SH-SY5Y (cell line): ENCODE data around the gene NPLOC4.

ENCODE experiments used
- GATA2 ChIP-seq: IDR thresholded peaks from 2 replicates; pipeline ENCODE4 v1.6.1; 2011; ENCODE audit warnings: mild to moderate bottlenecking, low read depth, low read length
- GATA3 ChIP-seq: IDR thresholded peaks from 2 replicates; pipeline ENCODE4 v1.6.1; 2011; ENCODE audit warnings: low read depth, mild to moderate bottlenecking, low read length, moderate library complexity

NPLOC4 gene

DNA sequence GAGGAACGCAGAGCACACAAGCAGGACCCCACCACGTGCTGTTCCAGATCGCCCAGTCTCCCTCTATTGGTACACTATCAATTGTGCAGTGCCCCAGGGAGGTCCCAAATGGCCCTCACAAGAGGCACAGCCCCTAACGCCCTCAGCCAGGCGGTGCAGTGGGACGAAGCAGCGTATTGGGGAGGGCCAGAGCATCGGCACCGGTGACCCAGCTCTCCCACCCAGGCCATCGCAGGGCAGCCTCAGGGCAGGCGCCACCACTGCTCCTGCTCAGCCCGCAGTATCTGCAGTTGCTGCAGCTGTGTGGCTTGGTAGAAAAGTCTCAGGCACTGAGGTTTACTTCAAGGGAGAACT, 78.8 kb downstream of the NPLOC4 start:
- TF ChIP-seq GATA3 = no peak
- TF ChIP-seq GATA2 = no peak

DNA sequence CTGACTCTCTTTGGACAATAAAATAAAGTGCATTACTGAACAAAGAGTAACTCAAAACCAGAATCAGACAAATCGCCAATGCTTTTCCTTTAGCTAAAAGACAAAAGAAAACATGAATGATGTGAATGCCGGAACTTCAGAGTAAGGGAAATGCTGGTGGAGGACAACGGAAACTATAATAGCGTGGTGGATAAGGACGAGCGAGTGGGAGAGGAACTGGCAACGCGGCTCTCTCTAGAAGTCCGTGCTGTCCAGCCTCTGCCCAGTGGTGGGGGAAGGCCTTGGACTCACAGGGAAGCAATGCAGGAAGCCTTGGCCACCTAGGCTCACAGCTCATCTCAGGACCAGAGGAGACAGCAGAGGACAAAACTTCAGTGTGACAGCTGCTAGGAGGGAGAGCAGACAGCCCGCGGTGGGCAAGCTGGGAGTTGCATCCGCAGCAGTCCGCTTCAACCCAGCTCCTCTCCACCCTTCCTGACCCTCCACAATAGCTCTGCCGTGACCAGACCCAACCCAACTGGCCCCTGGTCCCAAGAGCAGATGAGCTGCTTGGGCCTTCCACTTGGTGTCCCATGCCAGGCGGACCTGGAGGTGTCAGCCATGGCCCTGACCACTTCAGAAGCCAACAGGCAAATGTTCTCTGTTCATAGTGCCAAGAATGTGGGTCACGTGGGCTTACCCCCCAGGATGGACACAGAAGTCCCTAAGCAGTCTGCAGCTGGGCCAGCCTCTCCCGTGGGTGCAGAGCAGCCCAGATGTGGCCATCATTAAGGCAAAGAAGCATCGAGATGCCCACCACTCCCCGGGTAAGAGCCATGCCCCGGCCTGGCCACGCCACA, 79.4 kb downstream of the NPLOC4 start:
- TF ChIP-seq GATA2 (no peak), GATA3 (no peak)

DNA sequence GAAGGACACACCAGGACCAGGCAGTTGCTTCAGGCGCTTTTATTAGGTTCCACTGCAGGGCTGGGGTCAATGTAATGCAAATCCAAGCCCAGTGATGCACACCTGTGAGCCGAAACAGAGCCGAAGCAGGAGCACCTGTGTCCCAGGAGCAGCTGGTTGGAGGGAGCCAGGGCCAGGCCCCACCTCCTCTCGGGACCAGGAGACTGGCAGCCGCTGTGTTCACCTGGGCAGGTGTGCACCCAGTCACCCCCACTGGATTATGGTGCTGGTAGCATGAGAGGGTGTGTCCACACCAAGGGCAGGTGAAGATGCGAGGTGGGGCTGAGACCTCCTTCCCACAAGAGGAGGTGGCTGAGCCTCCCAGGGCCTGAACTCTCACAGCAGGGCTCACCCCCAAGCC, 80.0 kb downstream of the NPLOC4 start:
- TF ChIP-seq GATA3 (no peak), GATA2 (no peak)

DNA sequence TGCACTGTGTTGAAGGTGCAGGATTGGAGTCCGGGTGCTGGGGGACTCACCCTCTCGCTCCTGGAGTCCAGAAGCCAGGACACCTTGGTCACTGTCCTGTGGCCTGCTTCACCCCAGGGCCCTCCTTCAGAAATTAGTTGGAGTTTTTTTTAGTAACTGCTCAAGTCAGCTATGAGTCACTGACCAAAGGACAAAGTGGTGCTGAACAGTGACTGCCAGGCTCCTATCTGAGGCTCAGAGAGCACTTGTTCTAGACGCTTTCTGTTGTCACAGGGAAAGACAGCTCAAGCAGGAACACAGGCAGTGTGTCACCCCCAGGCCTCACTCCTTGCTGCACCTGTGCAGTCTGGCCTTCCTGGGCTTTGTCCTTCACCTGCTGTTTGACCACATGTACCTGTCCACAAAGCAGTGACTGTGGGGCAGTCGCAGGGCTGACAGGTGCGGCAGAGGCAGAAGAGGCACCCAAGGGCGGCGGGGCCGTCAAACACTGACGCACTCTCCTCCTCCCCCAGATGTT, 80.7 kb downstream of the NPLOC4 start:
- TF ChIP-seq GATA3 (no peak), GATA2 (no peak)

DNA sequence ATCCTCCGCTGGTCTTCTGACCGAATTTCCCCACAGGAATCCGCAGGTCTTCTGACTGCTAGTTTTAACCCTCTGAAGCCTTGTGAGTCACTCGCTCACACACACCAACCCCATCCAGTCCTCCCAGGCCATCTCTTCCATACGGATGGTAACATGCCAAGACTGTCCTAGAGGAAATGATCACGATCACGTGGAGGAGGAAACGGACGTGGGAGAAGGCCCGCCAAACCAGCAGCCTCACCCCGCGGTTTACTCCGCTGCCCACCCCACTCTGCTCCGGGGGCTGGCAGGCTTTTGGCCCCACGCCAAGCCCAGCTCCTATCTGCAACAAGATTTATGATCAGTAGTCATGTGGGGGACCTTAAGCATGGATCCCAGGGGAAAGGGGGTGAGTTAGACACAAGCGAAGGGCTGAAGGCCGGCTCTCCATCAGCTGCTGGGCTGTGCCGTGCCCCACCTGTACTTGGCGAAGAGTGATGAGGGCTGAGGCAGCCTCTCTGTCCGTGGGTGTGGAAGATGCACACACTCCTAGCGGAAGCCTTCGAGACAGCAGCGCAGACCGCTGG, 83.2 kb downstream of the NPLOC4 start:
- TF ChIP-seq GATA3 (no peak), GATA2 (no peak)

DNA sequence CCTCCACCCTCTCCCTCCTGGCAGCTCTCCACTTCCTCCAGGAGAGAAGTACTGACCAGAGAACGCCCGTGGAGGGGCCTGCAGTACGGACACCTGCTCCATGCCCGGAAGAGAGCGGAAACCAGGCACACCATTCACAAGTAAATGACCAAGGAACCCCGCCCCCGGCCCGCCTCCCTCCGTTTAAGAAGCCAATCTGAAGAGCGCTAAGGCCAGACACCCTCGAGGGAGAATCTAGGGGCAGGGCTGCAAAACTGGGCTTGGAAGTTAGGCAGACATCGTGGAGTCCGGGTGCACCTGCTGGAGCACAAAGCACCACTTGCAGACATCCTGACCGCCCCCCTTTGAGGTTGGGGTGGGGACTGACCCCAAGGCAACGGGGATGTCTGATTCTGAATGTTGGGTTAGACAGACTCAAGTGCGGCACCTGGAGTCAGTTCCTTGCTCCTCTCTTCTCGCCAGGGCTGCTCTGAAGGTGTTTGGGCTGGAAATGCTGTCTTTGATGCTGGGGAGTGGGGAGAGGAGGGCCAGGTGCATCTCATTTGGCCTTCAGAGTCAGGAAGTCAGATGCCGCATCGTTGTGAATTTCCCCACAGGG, 83.8 kb downstream of the NPLOC4 start:
- TF ChIP-seq GATA3 (no peak), GATA2 (no peak)

DNA sequence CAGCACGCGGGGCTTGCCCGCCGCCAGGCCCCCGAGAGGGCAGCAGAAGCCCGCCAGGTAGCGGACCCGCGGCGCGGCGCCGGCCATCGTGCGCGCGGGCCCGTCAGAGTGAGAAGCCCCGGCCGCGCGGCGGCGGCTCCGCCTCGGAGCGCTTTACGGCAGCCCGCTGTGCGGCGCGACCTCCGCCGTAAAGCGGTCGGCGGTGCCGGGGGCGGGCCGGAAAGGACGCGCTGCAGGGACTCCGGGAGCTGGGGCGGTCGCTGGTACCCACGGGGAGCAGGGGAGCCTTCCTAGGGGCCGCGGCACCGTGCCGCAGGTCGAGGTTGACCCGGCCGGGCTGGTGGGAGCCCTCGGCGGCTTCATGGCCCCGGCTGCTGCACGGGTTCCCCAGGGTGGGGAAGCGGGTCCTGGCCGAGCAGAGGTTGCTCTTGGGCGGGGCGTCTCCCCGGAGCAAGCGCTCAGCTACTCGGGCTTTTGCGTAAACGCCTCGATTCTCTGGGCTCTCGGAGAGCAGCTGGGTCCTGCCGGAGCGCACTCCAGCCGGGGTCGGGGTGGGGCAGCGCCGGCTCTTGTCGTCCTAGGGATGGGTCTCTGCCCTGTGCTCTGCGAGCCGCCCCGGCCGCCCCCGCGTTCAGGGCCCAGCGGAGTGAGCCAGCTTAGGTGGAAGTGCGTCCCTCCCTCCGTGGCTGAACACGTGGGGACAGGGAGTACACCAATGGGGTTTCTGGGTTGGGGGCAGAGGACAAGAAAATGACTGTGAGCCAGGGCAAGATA, 84.5 kb downstream of the NPLOC4 start, which contains the start of gene FAAP100:
Gene FAAP100, minus strand, starts transcription at position 110 of the 774 bp plus-strand sequence. Its CDS starts 23 bp downstream, at position 87.
- TF ChIP-seq GATA3 (no peak), GATA2 (no peak)

DNA sequence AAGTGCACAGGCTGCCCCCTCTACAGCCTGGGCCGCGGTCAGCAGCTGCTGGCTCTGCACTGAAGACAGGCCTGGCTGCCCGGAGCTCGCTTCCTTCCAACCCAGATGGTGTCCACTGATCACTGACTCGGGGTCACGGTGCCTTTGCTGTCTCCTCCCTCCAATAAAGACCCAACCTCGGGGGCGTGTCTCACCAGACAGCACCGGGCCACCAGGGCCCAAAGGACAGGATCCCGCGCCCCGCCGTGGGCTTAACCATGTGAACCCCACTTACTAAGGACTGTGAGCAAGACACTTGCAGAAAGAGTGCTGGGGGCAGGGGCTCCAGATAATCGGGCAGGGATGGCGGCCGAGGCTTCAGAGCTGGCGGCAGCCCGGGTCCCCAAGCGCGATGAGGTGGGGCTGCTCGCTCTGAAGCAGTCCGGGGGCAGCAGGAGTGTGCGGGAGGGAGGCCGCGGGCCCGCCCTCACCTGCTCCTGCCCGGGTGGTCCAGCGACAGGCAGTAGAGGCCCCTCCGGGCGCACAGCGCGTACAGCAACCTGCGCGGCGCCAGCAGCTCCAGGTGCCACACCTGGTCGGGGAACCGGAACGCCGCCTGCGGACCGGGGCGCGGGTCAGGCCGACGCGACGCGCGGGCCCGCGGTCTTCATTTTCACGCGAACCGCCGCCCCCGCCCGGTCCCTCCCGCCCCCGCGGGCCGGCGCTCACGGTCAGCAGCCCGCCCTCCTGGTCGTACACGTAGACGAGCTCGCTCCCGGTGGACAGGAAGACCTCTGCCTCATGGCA, 85.3 kb downstream of the NPLOC4 start:
- TF ChIP-seq GATA3 (no peak), GATA2 (no peak)

DNA sequence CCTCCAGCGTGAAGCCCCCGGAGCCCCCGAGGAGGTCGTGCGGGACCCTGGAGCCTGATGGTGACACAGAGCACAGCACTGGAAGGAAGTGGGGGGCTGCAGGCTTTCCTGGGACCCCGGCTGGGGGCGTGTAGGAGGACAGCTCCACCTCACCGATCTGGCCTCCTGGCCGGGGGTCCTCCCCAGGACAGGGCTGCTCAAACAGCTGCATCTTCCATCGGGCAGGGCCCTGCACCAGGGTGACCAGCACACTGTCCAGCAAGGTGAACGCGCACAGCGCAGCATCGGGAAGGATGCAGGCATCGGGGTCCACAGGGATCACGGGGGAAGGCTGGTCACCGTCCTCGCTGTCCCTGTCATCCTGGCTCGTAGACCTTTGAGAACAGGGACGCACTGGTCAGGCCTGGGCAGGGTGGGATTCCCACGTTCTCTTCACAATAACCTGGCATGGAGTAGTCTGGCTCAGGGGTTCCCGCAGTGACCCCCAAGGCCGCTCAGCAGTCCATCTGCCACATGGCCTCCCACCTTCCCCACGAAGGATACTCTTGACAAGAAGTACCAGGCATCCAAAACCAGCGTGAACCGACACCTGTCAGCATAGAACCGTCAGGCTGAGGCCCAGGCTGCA, 86.0 kb downstream of the NPLOC4 start:
- TF ChIP-seq GATA2 (no peak), GATA3 (no peak)

DNA sequence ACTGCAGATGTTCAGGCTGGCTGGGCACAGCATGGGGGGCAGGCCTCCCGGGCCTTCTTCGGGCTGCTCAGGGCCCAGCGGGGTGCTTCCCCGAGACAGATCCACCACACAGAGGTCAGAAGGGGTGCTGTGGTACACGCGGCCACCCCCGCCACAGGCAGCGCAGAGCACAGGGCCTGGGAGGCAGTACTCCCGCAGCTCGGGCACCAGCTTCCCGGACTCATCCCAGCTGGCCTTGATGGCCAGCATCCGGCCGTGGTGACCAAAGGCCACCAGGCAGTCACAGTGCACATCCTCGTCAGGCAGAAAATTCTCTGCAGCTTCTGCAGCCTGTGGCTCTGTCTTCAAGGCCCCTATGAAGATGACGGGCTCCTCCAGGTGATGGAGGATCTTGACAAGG, 86.6 kb downstream of the NPLOC4 start:
- no peak for TF ChIP-seq GATA2

DNA sequence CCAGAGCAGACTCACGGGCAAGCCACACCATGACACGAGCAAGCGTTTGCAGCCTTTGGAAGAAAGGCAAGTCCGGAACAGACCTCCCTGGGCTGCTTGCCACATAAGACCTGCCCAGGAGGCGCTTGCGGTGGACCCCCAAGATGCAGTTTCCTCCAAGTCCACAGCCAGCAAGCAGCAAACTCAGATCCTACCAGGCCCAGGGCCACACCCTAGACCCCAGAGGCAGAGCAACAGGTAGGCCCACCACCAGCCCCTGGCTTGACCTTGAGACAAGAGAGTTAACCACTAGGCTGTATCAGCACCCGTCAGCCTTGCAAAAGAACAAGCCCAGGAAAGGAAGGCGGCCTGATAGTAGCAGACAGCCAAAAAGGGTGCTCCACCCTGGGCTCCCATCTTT, 87.1 kb downstream of the NPLOC4 start:
- no peak for TF ChIP-seq GATA3
- no peak for TF ChIP-seq GATA2

DNA sequence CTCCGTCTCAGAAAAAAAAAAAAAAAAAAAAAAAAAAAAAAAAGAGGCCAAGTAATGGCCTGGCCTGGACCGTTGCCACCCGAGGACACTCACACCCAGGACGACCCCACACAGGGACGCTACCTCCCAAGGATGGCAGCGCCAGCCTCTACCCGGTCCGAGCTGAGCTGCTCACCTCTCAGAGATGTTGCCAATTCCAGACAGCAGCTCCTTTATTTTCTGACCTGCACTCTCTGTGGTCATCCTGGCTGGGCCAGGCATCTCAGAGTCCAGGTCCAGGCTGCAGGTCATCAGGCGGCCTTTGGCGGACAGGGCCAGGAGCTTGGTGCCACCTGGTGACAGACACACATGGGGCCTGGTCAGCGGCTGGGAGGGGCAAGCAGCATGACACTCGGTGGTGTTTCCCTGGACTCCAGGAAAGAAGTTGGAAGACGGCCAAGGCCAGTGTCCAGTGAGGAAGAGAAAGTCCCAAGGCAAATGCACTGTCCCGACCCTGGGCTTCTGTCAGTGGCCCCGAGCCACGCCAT, 87.8 kb downstream of the NPLOC4 start:
- TF ChIP-seq GATA2 = no peak

DNA sequence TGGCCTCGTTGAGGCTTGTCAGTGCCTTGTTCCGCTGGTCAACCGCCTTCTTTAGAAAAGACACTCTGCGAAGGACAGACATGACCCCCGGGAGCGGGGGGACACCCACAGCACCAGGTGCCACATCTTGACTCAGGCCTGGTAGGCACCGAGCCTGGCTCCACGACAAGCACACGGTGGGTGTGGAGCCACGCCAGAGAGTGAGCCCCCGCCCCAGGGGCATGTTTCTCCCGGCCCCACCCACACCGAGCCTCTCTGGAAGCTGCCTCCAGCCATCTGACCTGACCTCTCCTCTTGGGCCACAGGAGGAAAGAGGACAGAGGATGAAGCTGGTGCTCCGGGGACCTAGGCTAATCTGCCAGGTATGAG, 89.3 kb downstream of the NPLOC4 start:
- TF ChIP-seq GATA3 = no peak
- TF ChIP-seq GATA2 = no peak
